Endodermal cell (in vitro differentiated cells): ENCODE measurements around the gene WFS1. TPM values are rescaled to one million over a fixed set of nuclear protein-coding genes. Genes with fewer than 3 reads are reported as not detected.
A peak's percentile ranks its signal among the peaks of the same experiment; 100 is the strongest.

Source experiments
- DNase-seq: peaks from one replicate; pipeline ENCODE4 v3.0.0-alpha.2; 2017
- H3K27ac ChIP-seq: 2 replicates; pipeline ENCODE4 v1.5.1; 2013; ENCODE audit warnings: mild to moderate bottlenecking, low read depth, low read length, moderate library complexity
- H3K27me3 ChIP-seq: 2 replicates; pipeline ENCODE4 v1.6.1; 2013; ENCODE audit warnings: mild to moderate bottlenecking, low read length, moderate library complexity; ENCODE audit not compliant: insufficient read depth, control insufficient read depth, poor library complexity, severe bottlenecking
- H3K36me3 ChIP-seq: 2 replicates; pipeline ENCODE4 v1.7.0; 2013; ENCODE audit warnings: mild to moderate bottlenecking, low read length, moderate library complexity; ENCODE audit not compliant: control insufficient read depth, insufficient read depth
- H3K4me1 ChIP-seq: one replicate; pipeline ENCODE4 v1.7.0; 2013; ENCODE audit warnings: low read length; ENCODE audit not compliant: control insufficient read depth, insufficient read depth
- H3K4me3 ChIP-seq: 2 replicates; pipeline ENCODE4 v1.5.1; 2013; ENCODE audit warnings: mild to moderate bottlenecking, low read length, moderate library complexity
- H3K9ac ChIP-seq: 2 replicates; pipeline ENCODE4 v1.6.1; 2013; ENCODE audit warnings: mild to moderate bottlenecking, low read length, moderate library complexity; ENCODE audit not compliant: poor library complexity, severe bottlenecking; ENCODE audit errors: extremely low read depth
- H3K9me3 ChIP-seq: 2 replicates; pipeline ENCODE4 v1.6.1; 2013; ENCODE audit warnings: mild to moderate bottlenecking, low read length, moderate library complexity; ENCODE audit not compliant: control insufficient read depth
- H3K27ac Mint-ChIP-seq: 2 replicates; pipeline ENCODE4 v1.8.0; 2020; ENCODE audit warnings: mixed read lengths
- H3K27me3 Mint-ChIP-seq: 2 replicates; pipeline ENCODE4 v1.8.0; 2021; ENCODE audit warnings: mild to moderate bottlenecking, mixed read lengths; ENCODE audit not compliant: insufficient read depth
- H3K36me3 Mint-ChIP-seq: 2 replicates; pipeline ENCODE4 v1.8.0; 2020; ENCODE audit warnings: low read depth, mixed read lengths
- H3K4me1 Mint-ChIP-seq: 2 replicates; pipeline ENCODE4 v1.8.0; 2020; ENCODE audit warnings: mixed read lengths
- H3K4me3 Mint-ChIP-seq: 2 replicates; pipeline ENCODE4 v1.8.0; 2020; ENCODE audit warnings: mild to moderate bottlenecking, moderate library complexity, mixed read lengths
- H3K9me3 Mint-ChIP-seq: 2 replicates; pipeline ENCODE4 v1.8.0; 2020; ENCODE audit warnings: mild to moderate bottlenecking, mixed read lengths
- WGBS, 2 experiments: methylation state at CpG; one replicate each; pipeline versions ENCODE4 v1.1.5 to v1.1.7; 2013; ENCODE audit warnings: missing lambda C conversion rate in 2 of 2, mixed read lengths in 1 of 2; ENCODE audit not compliant: insufficient coverage in 1 of 2, insufficient read length in 1 of 2; 5-methylcytosine and 5-hydroxymethylcytosine counted together
- total RNA-seq, 2 donors: library from RNA; stranded (reverse); fragmentation: NEBNext Ultra II Directional in 1 of 2; extraction: Animal tissue kit (Norgen Biotek cat#: 25700) in 1 of 2; gene quantifications; 2 replicates in 1 of 2; 3 replicates in 1 of 2; pipeline ENCODE4 v1.2.1, GENCODE V29; 2021
- TF ChIP-seq, protein P1 (sequence below): fragments of 200-600 bp; sonication (generic); conservative IDR thresholded peaks from 2 replicates; pipeline ENCODE4 v1.5.0; 2021; ENCODE audit warnings: antibody characterized with exemption, mild to moderate bottlenecking

Gene WFS1
- total RNA-seq, 2 donors from 2014 or later = 25.3 to 26.1 TPM

DNA sequence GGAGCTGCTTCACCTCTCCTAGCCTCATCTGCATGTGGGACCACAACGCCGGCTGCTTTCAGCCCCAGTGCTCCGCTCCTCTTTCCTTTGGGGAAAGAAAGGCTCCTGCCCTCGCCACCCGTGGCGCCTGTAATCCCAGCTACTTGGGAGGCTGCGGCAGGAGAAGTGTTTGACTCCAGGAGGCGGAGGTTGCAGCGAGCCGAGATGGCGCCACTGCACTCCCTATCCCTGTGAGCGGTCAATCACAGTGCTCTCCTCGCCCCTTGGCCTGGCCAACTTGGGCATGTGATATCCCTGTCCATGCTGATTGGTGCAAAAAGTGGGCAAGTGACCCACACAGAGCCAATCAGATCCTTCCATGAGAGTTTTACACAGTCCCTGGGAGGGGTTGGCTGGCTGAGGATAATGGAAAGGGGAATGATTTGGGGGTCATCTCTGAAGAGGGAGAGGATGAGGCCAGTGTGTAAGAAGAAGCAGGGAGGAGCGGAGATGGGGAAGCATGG is 56.2 kb downstream of the WFS1 start:
- H3K4me3 ChIP-seq = no peak overlapping the region
- H3K4me3 Mint-ChIP-seq = no peak overlapping the region
- H3K27ac Mint-ChIP-seq = no peak overlapping the region
- H3K9me3 ChIP-seq = no peaks in the 10 kb centered on the region
- H3K36me3 Mint-ChIP-seq = peaks cover 12% of the 10 kb centered on the region
- no peak overlapping the region for H3K9ac ChIP-seq
- H3K27me3 Mint-ChIP-seq = no peaks in the 10 kb centered on the region
- peaks cover 2% of the 10 kb centered on the region for H3K9me3 Mint-ChIP-seq
- no peak for DNase-seq
- H3K4me1 ChIP-seq = no peaks in the 10 kb centered on the region
- H3K27me3 ChIP-seq = no peaks in the 10 kb centered on the region
- peaks cover 2% of the 10 kb centered on the region for H3K4me1 Mint-ChIP-seq
- TF ChIP-seq, protein P1, sequence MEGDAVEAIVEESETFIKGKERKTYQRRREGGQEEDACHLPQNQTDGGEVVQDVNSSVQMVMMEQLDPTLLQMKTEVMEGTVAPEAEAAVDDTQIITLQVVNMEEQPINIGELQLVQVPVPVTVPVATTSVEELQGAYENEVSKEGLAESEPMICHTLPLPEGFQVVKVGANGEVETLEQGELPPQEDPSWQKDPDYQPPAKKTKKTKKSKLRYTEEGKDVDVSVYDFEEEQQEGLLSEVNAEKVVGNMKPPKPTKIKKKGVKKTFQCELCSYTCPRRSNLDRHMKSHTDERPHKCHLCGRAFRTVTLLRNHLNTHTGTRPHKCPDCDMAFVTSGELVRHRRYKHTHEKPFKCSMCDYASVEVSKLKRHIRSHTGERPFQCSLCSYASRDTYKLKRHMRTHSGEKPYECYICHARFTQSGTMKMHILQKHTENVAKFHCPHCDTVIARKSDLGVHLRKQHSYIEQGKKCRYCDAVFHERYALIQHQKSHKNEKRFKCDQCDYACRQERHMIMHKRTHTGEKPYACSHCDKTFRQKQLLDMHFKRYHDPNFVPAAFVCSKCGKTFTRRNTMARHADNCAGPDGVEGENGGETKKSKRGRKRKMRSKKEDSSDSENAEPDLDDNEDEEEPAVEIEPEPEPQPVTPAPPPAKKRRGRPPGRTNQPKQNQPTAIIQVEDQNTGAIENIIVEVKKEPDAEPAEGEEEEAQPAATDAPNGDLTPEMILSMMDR = no peak
- H3K36me3 ChIP-seq = no peaks in the 10 kb centered on the region
- no peak overlapping the region for H3K27ac ChIP-seq
- 89 to 90% methylated on average over 12 to 14 of the region's 14 CpGs for WGBS, 2 experiments

DNA sequence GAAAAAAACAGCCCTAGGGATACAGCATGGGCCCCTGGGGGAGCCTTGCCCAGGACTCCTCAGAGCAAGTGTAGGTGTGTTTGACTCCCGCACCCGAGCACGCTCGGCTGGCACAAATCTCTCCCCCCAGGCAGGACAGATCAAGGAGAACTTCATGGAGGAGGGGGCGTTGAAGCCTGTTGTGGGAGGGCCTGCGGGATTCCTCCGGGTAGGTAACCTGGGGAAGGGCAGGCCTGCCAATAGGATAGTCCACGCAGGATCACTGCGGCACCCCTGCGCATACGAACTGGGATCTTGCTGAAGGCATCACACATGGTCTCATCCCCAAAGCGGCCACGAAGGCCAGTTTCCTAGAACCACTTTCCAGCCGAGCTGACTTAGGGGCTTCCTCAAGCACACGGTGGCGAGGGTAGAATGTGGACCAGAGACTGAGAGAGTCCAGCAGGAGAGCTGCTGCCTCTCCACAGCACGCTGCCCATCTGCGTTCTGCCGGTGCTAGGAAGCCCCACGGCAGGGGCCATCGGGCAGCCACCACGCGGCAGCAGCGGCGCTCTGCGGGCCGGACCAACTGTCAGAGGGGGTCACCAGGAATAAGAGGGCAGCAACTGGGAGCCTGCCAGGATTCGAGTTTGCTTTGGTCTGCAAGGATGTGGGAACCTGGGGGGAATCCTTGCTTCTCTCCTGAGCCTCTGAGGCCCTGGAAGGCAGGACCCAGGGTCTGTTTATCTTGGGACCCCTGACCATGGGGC is 56.8 kb downstream of the WFS1 start:
- H3K4me1 Mint-ChIP-seq = peaks cover 2% of the 10 kb centered on the region
- H3K27me3 Mint-ChIP-seq = no peaks in the 10 kb centered on the region
- no peak overlapping the region for H3K4me3 ChIP-seq
- H3K9ac ChIP-seq = no peak overlapping the region
- H3K36me3 Mint-ChIP-seq = peaks cover 16% of the 10 kb centered on the region
- peaks cover 4% of the 10 kb centered on the region for H3K9me3 Mint-ChIP-seq
- H3K4me3 Mint-ChIP-seq = no peak overlapping the region
- no peaks in the 10 kb centered on the region for H3K27me3 ChIP-seq
- H3K4me1 ChIP-seq = no peaks in the 10 kb centered on the region
- peaks cover 3% of the 10 kb centered on the region for H3K9me3 ChIP-seq
- H3K27ac ChIP-seq = no peak overlapping the region
- 94 to 97% methylated on average over 17 to 28 of the region's 28 CpGs for WGBS, 2 experiments
- DNase-seq = no peak
- H3K36me3 ChIP-seq = peaks cover 4% of the 10 kb centered on the region
- no peak overlapping the region for H3K27ac Mint-ChIP-seq
- TF ChIP-seq, protein P1 = no peak

DNA sequence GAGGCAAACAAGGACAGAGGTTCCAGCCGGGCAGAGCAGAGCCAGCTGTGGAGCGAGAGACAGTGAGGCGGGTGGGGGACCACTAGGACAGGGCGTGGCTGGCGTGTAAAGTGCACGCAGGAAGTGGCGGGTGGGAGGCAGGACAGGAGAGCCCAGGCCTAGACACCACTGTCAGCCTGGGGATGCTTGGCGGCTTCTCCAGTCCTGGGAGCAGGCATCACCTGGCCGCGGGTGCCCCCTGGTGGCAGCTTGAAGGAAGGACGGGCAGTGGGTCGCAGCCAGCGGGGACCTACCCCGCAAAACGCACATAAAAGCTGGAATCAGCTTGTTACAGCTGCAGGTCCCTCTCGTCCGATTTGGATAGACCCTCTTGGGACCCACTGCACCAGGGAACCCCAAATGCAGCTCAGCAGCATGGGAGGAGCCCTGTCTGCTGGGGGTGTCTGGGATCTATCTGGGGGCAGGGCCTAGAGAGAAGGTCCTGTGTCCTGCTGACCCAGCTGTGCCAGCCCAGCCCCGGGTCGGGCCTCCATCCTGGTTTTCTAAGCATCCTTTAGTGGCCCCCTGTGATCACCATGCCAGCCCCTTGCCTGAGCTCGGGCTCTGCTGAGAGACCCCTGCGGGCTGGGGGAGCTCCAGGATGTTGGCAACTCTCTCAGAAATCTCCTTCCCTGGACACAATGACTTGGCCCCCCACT is 57.7 kb downstream of the WFS1 start:
- peaks cover 7% of the 10 kb centered on the region for H3K9me3 ChIP-seq

More for the DNA sequence above, 57.7 kb downstream of the WFS1 start:
- Histone ChIP-seq H3K27me3 (no peaks in the 10 kb centered on the region), H3K27ac (no peak overlapping the region), H3K9ac (no peak overlapping the region), H3K4me1 (no peaks in the 10 kb centered on the region), H3K4me3 (no peak overlapping the region), H3K36me3 (peaks cover 4% of the 10 kb centered on the region)
- Mint-ChIP-seq H3K27ac (no peak overlapping the region), H3K36me3 (peaks cover 18% of the 10 kb centered on the region), H3K4me3 (no peak overlapping the region), H3K27me3 (no peaks in the 10 kb centered on the region), H3K9me3 (peaks cover 4% of the 10 kb centered on the region), H3K4me1 (peaks cover 2% of the 10 kb centered on the region)
- TF ChIP-seq, protein P1 = peak; percentile 96
- DNase-seq = peak; percentile 95
- 18 to 27% methylated on average over 14 to 21 of the region's 21 CpGs for WGBS, 2 experiments
